ENCODE results near the gene SYT9.
A peak's percentile ranks its signal among the peaks of the same experiment; 100 is the strongest.

SYT9 gene

GRCh38 chr11:7494086-7494745 lies 242.5 kb downstream of the SYT9 start:
- TF ChIP-seq MYC (IDR thresholded peaks at IDR 0.05; ENCODE audit: low read depth, low read length) (no peak), POLR2A (IDR thresholded peaks at IDR 0.05; ENCODE audit: extremely low read depth, insufficient read length) (no peak), MAX (IDR thresholded peaks at IDR 0.05; ENCODE audit: low read depth, low read length) (no peak), CTCF (IDR thresholded peaks at IDR 0.05; ENCODE audit: low read depth, low read length) (no peak)
- no peak for DNase-seq (ENCODE audit: low read depth)
- H3K4me3 ChIP-seq (ENCODE audit: low read depth, low read length): no peak overlapping the region

GRCh38 chr11:7495882-7496551 lies 244.3 kb downstream of the SYT9 start:
- DNase-seq (ENCODE audit: low read depth): peak; percentile 57
- TF ChIP-seq CTCF (IDR thresholded peaks at IDR 0.05; ENCODE audit: low read depth, low read length): no peak
- no peak overlapping the region for H3K4me3 ChIP-seq (ENCODE audit: low read depth, low read length)

GRCh38 chr11:7498193-7498592 lies 246.5 kb downstream of the SYT9 start:
- no peak for DNase-seq (ENCODE audit: low read depth)
- H3K4me3 ChIP-seq (ENCODE audit: low read depth, low read length): no peak overlapping the region
- TF ChIP-seq MAX (IDR thresholded peaks at IDR 0.05; ENCODE audit: low read depth, low read length) (no peak), POLR2A (IDR thresholded peaks at IDR 0.05; ENCODE audit: extremely low read depth, insufficient read length) (no peak), CTCF (IDR thresholded peaks at IDR 0.05; ENCODE audit: low read depth, low read length) (no peak), MYC (IDR thresholded peaks at IDR 0.05; ENCODE audit: low read depth, low read length) (no peak)

- no peak for DNase-seq (ENCODE audit: low read depth)
- TF ChIP-seq POLR2A (IDR thresholded peaks at IDR 0.05; ENCODE audit: extremely low read depth, insufficient read length) (no peak), MYC (IDR thresholded peaks at IDR 0.05; ENCODE audit: low read depth, low read length) (no peak), CTCF (IDR thresholded peaks at IDR 0.05; ENCODE audit: low read depth, low read length) (no peak)
- no peak overlapping the region for H3K4me3 ChIP-seq (ENCODE audit: low read depth, low read length)
Measured at GRCh38 chr11:7499081-7499480, 247.4 kb downstream of the SYT9 start.

GRCh38 chr11:7500251-7500650 lies 248.5 kb downstream of the SYT9 start:
- H3K4me3 ChIP-seq (ENCODE audit: low read depth, low read length): no peak overlapping the region
- TF ChIP-seq MYC (IDR thresholded peaks at IDR 0.05; ENCODE audit: low read depth, low read length) (no peak), MAX (IDR thresholded peaks at IDR 0.05; ENCODE audit: low read depth, low read length) (no peak)
- no peak for DNase-seq (ENCODE audit: low read depth)

GRCh38 chr11:7501251-7501650 lies 249.5 kb downstream of the SYT9 start:
- H3K4me3 ChIP-seq (ENCODE audit: low read depth, low read length): no peak overlapping the region
- TF ChIP-seq MAX (IDR thresholded peaks at IDR 0.05; ENCODE audit: low read depth, low read length): no peak
- no peak for TF ChIP-seq CTCF (IDR thresholded peaks at IDR 0.05; ENCODE audit: low read depth, low read length)
- no peak for TF ChIP-seq POLR2A (IDR thresholded peaks at IDR 0.05; ENCODE audit: extremely low read depth, insufficient read length)
- DNase-seq (ENCODE audit: low read depth): no peak
